Measurements from ENCODE around the gene COL11A1. TPM values are rescaled to one million over a fixed set of nuclear protein-coding genes. Genes with fewer than 3 reads are reported as not detected.
"Not testable (repeated sequence)": the region's sequence is repeated elsewhere in the genome, so short reads cannot be mapped to it uniquely, and the experiment has no call there.

Gene COL11A1
- total and polyA plus RNA-seq, 2 experiments from 2014 or later, result 148 to 180 TPM

- Histone ChIP-seq H2AFZ (no peak overlapping the region), H3K9me3 (ENCODE audit: low read depth) (no peaks in the 10 kb centered on the region), H3K79me2 (no peaks in the 10 kb centered on the region), H3K27me3 (no peaks in the 10 kb centered on the region), H3K9me2 (replicated peaks; ENCODE audit: insufficient read depth) (no peaks in the 10 kb centered on the region), H3K36me3 (replicated peaks; ENCODE audit: insufficient read depth, low read depth) (no peaks in the 10 kb centered on the region), H3K4me3 (no peak overlapping the region), H3K27ac (peak overlapping the region; percentile 49), H4K20me1 (ENCODE audit: insufficient read depth, poor library complexity, severe bottlenecking) (no peaks in the 10 kb centered on the region), H3K4me2 (no peak overlapping the region), H3K4me1 (ENCODE audit: insufficient read depth) (no peaks in the 10 kb centered on the region)
- 32% methylated on average over 1 of the region's 1 CpG for WGBS (ENCODE audit: low lambda C conversion rate, missing lambda C conversion rate)
- TF ChIP-seq EZH2 (IDR thresholded peaks at IDR 0.05; ENCODE audit: borderline replicate concordance) (no peak), EZH2phosphoT487 (IDR thresholded peaks at IDR 0.05; ENCODE audit: low read depth, severe bottlenecking, unreplicated experiment) (no peak), CTCF (IDR thresholded peaks at IDR 0.05; ENCODE audit: poor library complexity) (no peak)
- DNase-seq (ENCODE audit: low spot score), result peak; percentile 43
These were observed 20.9 kb upstream of the COL11A1 start for GRCh38 chr1:103129255-103129654.

- H3K4me1 ChIP-seq (ENCODE audit: insufficient read depth); DNase-seq (ENCODE audit: low spot score); H4K20me1 ChIP-seq (ENCODE audit: insufficient read depth, poor library complexity, severe bottlenecking); H3K27me3 ChIP-seq; H2AFZ ChIP-seq; H3K27ac ChIP-seq; H3K9me2 ChIP-seq (replicated peaks; ENCODE audit: insufficient read depth); H3K79me2 ChIP-seq; H3K9me3 ChIP-seq (ENCODE audit: low read depth); H3K4me2 ChIP-seq; H3K36me3 ChIP-seq (replicated peaks; ENCODE audit: insufficient read depth, low read depth); H3K4me3 ChIP-seq: not testable (repeated sequence)
- WGBS (ENCODE audit: low lambda C conversion rate, missing lambda C conversion rate), result 89% methylated on average over 2 of the region's 2 CpGs
These were observed 19.9 kb upstream of the COL11A1 start for GRCh38 chr1:103128256-103128655.

- H3K9me2 ChIP-seq (replicated peaks; ENCODE audit: insufficient read depth), result no peaks in the 10 kb centered on the region
- no peaks in the 10 kb centered on the region for H3K27me3 ChIP-seq
- no peak overlapping the region for H3K4me3 ChIP-seq
- H3K4me2 ChIP-seq, result no peak overlapping the region
- H2AFZ ChIP-seq, result no peak overlapping the region
- no peaks in the 10 kb centered on the region for H3K36me3 ChIP-seq (replicated peaks; ENCODE audit: insufficient read depth, low read depth)
- no peak for DNase-seq (ENCODE audit: low spot score)
- H3K9me3 ChIP-seq (ENCODE audit: low read depth), result no peaks in the 10 kb centered on the region
- 92% methylated on average over 2 of the region's 2 CpGs for WGBS (ENCODE audit: low lambda C conversion rate, missing lambda C conversion rate)
- H3K4me1 ChIP-seq (ENCODE audit: insufficient read depth), result no peaks in the 10 kb centered on the region
- TF ChIP-seq EZH2phosphoT487 (IDR thresholded peaks at IDR 0.05; ENCODE audit: low read depth, severe bottlenecking, unreplicated experiment) (no peak), CTCF (IDR thresholded peaks at IDR 0.05; ENCODE audit: poor library complexity) (no peak), EZH2 (IDR thresholded peaks at IDR 0.05; ENCODE audit: borderline replicate concordance) (no peak)
- H3K27ac ChIP-seq, result no peak overlapping the region
- no peaks in the 10 kb centered on the region for H4K20me1 ChIP-seq (ENCODE audit: insufficient read depth, poor library complexity, severe bottlenecking)
- no peaks in the 10 kb centered on the region for H3K79me2 ChIP-seq
These were observed 16.9 kb upstream of the COL11A1 start for GRCh38 chr1:103125219-103125618.

- WGBS (ENCODE audit: low lambda C conversion rate, missing lambda C conversion rate), result 89% methylated on average over 2 of the region's 2 CpGs
- H3K4me2 ChIP-seq, result no peak overlapping the region
These were observed 14.8 kb upstream of the COL11A1 start for GRCh38 chr1:103122983-103123720.

More at GRCh38 chr1:103122983-103123720, 14.8 kb upstream of the COL11A1 start:
- H3K4me3 ChIP-seq, result no peak overlapping the region
- no peaks in the 10 kb centered on the region for H3K79me2 ChIP-seq
- H3K27me3 ChIP-seq, result no peaks in the 10 kb centered on the region
- no peaks in the 10 kb centered on the region for H4K20me1 ChIP-seq (ENCODE audit: insufficient read depth, poor library complexity, severe bottlenecking)
- no peak overlapping the region for H2AFZ ChIP-seq
- TF ChIP-seq EZH2phosphoT487 (IDR thresholded peaks at IDR 0.05; ENCODE audit: low read depth, severe bottlenecking, unreplicated experiment) (no peak), CTCF (IDR thresholded peaks at IDR 0.05; ENCODE audit: poor library complexity) (no peak), EZH2 (IDR thresholded peaks at IDR 0.05; ENCODE audit: borderline replicate concordance) (no peak)
- DNase-seq (ENCODE audit: low spot score), result no peak
- no peaks in the 10 kb centered on the region for H3K9me2 ChIP-seq (replicated peaks; ENCODE audit: insufficient read depth)
- no peaks in the 10 kb centered on the region for H3K4me1 ChIP-seq (ENCODE audit: insufficient read depth)
- H3K9me3 ChIP-seq (ENCODE audit: low read depth), result no peaks in the 10 kb centered on the region
- no peaks in the 10 kb centered on the region for H3K36me3 ChIP-seq (replicated peaks; ENCODE audit: insufficient read depth, low read depth)
- H3K27ac ChIP-seq, result no peak overlapping the region

Data from hepatocyte (in vitro differentiated cells).